Upper lobe of left lung (tissue), 6 donors: ENCODE measurements around the gene ZNF496. TPM values are rescaled to one million over a fixed set of nuclear protein-coding genes. Genes with fewer than 3 reads are reported as not detected.
A peak's percentile ranks its signal among the peaks of the same experiment; 100 is the strongest.

Source experiments
- ATAC-seq, 2 donors: fragments of 200-7000 bp; cut with Tn5 transposase; one replicate each; pipeline ENCODE4 v1.9.1; 2022; ENCODE audit warnings: mild to moderate bottlenecking in 2 of 2, moderate library complexity in 2 of 2; ENCODE audit not compliant: low FRiP score in 2 of 2
- DNase-seq, 2 donors: peaks; one replicate each; pipeline ENCODE4 v3.0.0-alpha.2; 2019 to 2020
- H3K27ac ChIP-seq, 4 donors: fragments of 200-600 bp; sonication (generic); one replicate each; pipeline ENCODE4 v1.5.1; 2016 to 2019
- H3K27me3 ChIP-seq, 4 donors: fragments of 200-600 bp; sonication (generic); one replicate each; pipeline ENCODE4 v1.5.1; 2017 to 2019
- H3K36me3 ChIP-seq, 4 donors: fragments of 200-600 bp; sonication (generic); one replicate each; pipeline ENCODE4 v1.5.1; 2016 to 2019
- H3K4me1 ChIP-seq, 4 donors: fragments of 200-600 bp; sonication (generic); one replicate each; pipeline ENCODE4 v1.5.1; 2018 to 2019
- H3K4me3 ChIP-seq, 4 donors: fragments of 200-600 bp; sonication (generic); one replicate each; pipeline ENCODE4 v1.5.1; 2017 to 2019; ENCODE audit warnings: mild to moderate bottlenecking in 2 of 4, moderate library complexity in 1 of 4
- H3K9me3 ChIP-seq, 4 donors: fragments of 200-600 bp; sonication (generic); one replicate each; pipeline ENCODE4 v1.5.1; 2018 to 2019
- CTCF ChIP-seq, 6 experiments: fragments of 450-650 bp in 4 of 6; fragments of 200-600 bp in 2 of 6; sonication (generic) in 2 of 6; IDR thresholded peaks; one replicate each; pipeline ENCODE4 v1.5.1; 2016 to 2019; ENCODE audit warnings: antibody characterized with exemption in 6 of 6
- EP300 ChIP-seq, 4 donors: sonication (generic); formaldehyde crosslinking; IDR thresholded peaks; one replicate each; pipeline ENCODE4 v1.5.1; 2017; ENCODE audit warnings: antibody characterized with exemption in 4 of 4, control low read depth in 2 of 4
- POLR2A ChIP-seq, 4 donors: fragments of 450-650 bp; IDR thresholded peaks; one replicate each; pipeline ENCODE4 v1.5.1; 2016 to 2017; ENCODE audit warnings: antibody characterized with exemption in 4 of 4, mild to moderate bottlenecking in 2 of 4
- POLR2AphosphoS5 ChIP-seq, 2 donors: sonication (generic); formaldehyde crosslinking; IDR thresholded peaks; one replicate each; pipeline ENCODE4 v1.5.1; 2017; ENCODE audit warnings: antibody characterized with exemption in 2 of 2
- WGBS, 2 donors: methylation state at CpG; one replicate each; pipeline ENCODE4 v1.1.5; 2017 to 2018; 5-methylcytosine and 5-hydroxymethylcytosine counted together
- total RNA-seq, 6 donors: library from RNA; depleted of rRNA in 4 of 6; stranded (reverse); fragments of >200 nt in 4 of 6; gene quantifications; one replicate each; pipeline versions ENCODE4 v1.1.0 to v1.2.1, GENCODE V29; 2016 to 2021
- donor health status: DM: no; HTN: no; CAD: no; lungs with moderate emphysema.
- donor health status: DM: no; HTN: yes; CAD: no; lungs with severe emphysema.

Gene ZNF496
- total RNA-seq, 6 donors from 2014 or later: 20.8 to 59.7 (median 27.2) TPM

GRCh38 chr1:247288341-247288740 lies 43.3 kb downstream of the ZNF496 start:
- H3K9me3 ChIP-seq: peaks cover 0 to 9% (median 0%) of the 10 kb centered on the region in 4 donors

GRCh38 chr1:247287460-247287859 lies 44.2 kb downstream of the ZNF496 start:
- Histone ChIP-seq H3K4me1 (no peaks in the 10 kb centered on the region), H3K27ac (no peak overlapping the region), H3K9me3 (peaks cover 0 to 9% (median 0%) of the 10 kb centered on the region in 4 donors), H3K36me3 (no peaks in the 10 kb centered on the region), H3K4me3 (no peak overlapping the region), H3K27me3 (no peaks in the 10 kb centered on the region)
- DNase-seq (no peak), ATAC-seq (no peak)
- WGBS, 2 donors: 95 to 96% methylated on average over 14 of the region's 14 CpGs
- TF ChIP-seq POLR2A (IDR thresholded peaks at IDR 0.05): no peak
- no peak for TF ChIP-seq CTCF (IDR thresholded peaks at IDR 0.05)
- no peak for TF ChIP-seq EP300 (IDR thresholded peaks at IDR 0.05)
- TF ChIP-seq POLR2AphosphoS5 (IDR thresholded peaks at IDR 0.05): no peak

More at GRCh38 chr1:247288341-247288740, 43.3 kb downstream of the ZNF496 start:
- H3K27me3 ChIP-seq: no peaks in the 10 kb centered on the region
- no peaks in the 10 kb centered on the region for H3K4me1 ChIP-seq
- H3K36me3 ChIP-seq: no peaks in the 10 kb centered on the region
- no peak for TF ChIP-seq EP300 (IDR thresholded peaks at IDR 0.05)
- no peak for TF ChIP-seq POLR2AphosphoS5 (IDR thresholded peaks at IDR 0.05)
- TF ChIP-seq CTCF (IDR thresholded peaks at IDR 0.05): no peak
- TF ChIP-seq POLR2A (IDR thresholded peaks at IDR 0.05): no peak
- H3K4me3 ChIP-seq: no peak overlapping the region
- WGBS, 2 donors: 97 to 98% methylated on average over 6 of the region's 6 CpGs
- ATAC-seq: no peak
- H3K27ac ChIP-seq: no peak overlapping the region
- no peak for DNase-seq

- no peak for ATAC-seq
- Histone ChIP-seq H3K4me1 (no peaks in the 10 kb centered on the region), H3K4me3 (no peak overlapping the region), H3K27ac (no peak overlapping the region), H3K9me3 (peaks cover 0 to 9% (median 0%) of the 10 kb centered on the region in 4 donors), H3K27me3 (no peaks in the 10 kb centered on the region), H3K36me3 (no peaks in the 10 kb centered on the region)
- WGBS, 2 donors: 95 to 97% methylated on average over 22 to 23 of the region's 23 CpGs
- peak; percentile 6 to 41 for DNase-seq
- TF ChIP-seq POLR2A (IDR thresholded peaks at IDR 0.05) (no peak), CTCF (IDR thresholded peaks at IDR 0.05) (no peak), POLR2AphosphoS5 (IDR thresholded peaks at IDR 0.05) (no peak), EP300 (IDR thresholded peaks at IDR 0.05) (no peak)
These were observed 45.5 kb downstream of the ZNF496 start for GRCh38 chr1:247286134-247286670.

- 56 to 65% methylated on average over 5 of the region's 5 CpGs for WGBS, 2 donors
- ATAC-seq (peak in 1 of 2 donors; percentile 29), DNase-seq (no peak)
- Histone ChIP-seq H3K27ac (no peak overlapping the region), H3K4me1 (no peaks in the 10 kb centered on the region), H3K27me3 (no peaks in the 10 kb centered on the region), H3K9me3 (peaks cover 0 to 2% (median 0%) of the 10 kb centered on the region in 4 donors), H3K36me3 (no peaks in the 10 kb centered on the region), H3K4me3 (no peak overlapping the region)
- TF ChIP-seq EP300 (IDR thresholded peaks at IDR 0.05): no peak
- TF ChIP-seq POLR2A (IDR thresholded peaks at IDR 0.05): no peak
- no peak for TF ChIP-seq POLR2AphosphoS5 (IDR thresholded peaks at IDR 0.05)
These were observed 50.6 kb downstream of the ZNF496 start for GRCh38 chr1:247281001-247281574.

GRCh38 chr1:247277191-247277590 lies 54.5 kb downstream of the ZNF496 start:
- no peak for ATAC-seq
- Histone ChIP-seq H3K4me1 (no peaks in the 10 kb centered on the region), H3K27me3 (no peaks in the 10 kb centered on the region), H3K27ac (no peak overlapping the region), H3K4me3 (no peak overlapping the region), H3K36me3 (no peaks in the 10 kb centered on the region), H3K9me3 (no peaks in the 10 kb centered on the region)
- no peak for TF ChIP-seq POLR2A (IDR thresholded peaks at IDR 0.05)
- no peak for TF ChIP-seq CTCF (IDR thresholded peaks at IDR 0.05)
- TF ChIP-seq EP300 (IDR thresholded peaks at IDR 0.05): no peak
- no peak for TF ChIP-seq POLR2AphosphoS5 (IDR thresholded peaks at IDR 0.05)
- WGBS, 2 donors: 83 to 96% methylated on average over 2 of the region's 2 CpGs
- DNase-seq: no peak
